AG10803 (cell line): ENCODE data around the gene TMEM92.
A peak's percentile ranks its signal among the peaks of the same experiment; 100 is the strongest.

Experiments
- DNase-seq: peaks from one replicate; pipeline ENCODE4 v3.0.0; 2010; ENCODE audit warnings: low read depth
- H3K4me3 ChIP-seq: 2 replicates; pipeline ENCODE4 v1.5.1; 2011; ENCODE audit warnings: mild to moderate bottlenecking, low read length, control low read depth
- TF ChIP-seq, protein P1 (sequence below): conservative IDR thresholded peaks from 2 replicates; pipeline ENCODE4 v1.5.1; 2011; ENCODE audit warnings: mild to moderate bottlenecking, low read length, control low read depth, inconsistent platforms

TMEM92 gene

DNA sequence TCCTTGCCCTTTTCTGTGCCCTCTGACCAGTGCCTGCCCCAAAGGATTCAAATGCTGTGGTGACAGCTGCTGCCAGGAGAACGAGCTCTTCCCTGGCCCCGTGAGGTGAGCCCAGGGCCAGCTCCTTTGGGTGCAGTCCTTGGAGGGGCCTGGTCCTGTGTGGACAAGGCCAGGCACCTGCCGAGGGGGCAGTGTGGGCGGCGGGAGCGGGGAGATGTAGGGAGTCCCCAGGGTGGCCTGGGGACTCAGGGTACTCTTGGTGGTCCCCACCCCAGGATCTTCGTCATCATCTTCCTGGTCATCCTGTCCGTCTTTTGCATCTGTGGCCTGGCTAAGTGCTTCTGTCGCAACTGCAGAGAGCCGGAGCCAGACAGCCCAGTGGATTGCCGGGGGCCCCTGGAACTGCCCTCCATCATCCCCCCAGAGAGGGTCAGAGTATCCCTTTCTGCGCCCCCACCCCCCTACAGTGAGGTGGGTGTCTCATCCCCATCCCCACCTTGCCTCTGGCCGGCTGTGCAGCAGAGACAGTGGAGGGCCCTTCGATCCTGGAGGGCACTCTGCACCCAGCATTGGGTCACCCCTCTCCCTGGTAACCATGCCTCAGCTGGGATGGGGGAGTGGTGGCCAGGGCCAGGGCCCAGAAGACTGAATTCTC is 4.4 kb downstream of the TMEM92 start:
- TF ChIP-seq, protein P1, sequence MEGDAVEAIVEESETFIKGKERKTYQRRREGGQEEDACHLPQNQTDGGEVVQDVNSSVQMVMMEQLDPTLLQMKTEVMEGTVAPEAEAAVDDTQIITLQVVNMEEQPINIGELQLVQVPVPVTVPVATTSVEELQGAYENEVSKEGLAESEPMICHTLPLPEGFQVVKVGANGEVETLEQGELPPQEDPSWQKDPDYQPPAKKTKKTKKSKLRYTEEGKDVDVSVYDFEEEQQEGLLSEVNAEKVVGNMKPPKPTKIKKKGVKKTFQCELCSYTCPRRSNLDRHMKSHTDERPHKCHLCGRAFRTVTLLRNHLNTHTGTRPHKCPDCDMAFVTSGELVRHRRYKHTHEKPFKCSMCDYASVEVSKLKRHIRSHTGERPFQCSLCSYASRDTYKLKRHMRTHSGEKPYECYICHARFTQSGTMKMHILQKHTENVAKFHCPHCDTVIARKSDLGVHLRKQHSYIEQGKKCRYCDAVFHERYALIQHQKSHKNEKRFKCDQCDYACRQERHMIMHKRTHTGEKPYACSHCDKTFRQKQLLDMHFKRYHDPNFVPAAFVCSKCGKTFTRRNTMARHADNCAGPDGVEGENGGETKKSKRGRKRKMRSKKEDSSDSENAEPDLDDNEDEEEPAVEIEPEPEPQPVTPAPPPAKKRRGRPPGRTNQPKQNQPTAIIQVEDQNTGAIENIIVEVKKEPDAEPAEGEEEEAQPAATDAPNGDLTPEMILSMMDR = no peak
- no peak for DNase-seq
- no peak overlapping the region for H3K4me3 ChIP-seq

DNA sequence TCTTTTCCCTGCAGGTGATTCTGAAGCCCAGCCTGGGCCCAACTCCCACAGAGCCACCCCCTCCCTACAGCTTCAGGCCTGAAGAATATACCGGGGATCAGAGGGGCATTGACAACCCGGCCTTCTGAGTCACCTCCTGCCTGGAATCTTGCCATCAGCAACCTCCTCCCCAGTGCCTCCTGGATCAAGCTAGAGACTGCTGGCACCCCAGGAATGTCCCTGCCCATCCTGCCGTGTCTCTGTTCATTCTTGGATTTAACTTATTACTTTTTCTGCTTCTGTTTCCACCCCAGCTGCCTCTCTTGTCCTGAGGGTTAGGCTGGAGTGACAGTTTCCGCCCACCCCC is 4.9 kb downstream of the TMEM92 start:
- TF ChIP-seq, protein P1 = no peak
- DNase-seq = peak; percentile 37
- H3K4me3 ChIP-seq = no peak overlapping the region

DNA sequence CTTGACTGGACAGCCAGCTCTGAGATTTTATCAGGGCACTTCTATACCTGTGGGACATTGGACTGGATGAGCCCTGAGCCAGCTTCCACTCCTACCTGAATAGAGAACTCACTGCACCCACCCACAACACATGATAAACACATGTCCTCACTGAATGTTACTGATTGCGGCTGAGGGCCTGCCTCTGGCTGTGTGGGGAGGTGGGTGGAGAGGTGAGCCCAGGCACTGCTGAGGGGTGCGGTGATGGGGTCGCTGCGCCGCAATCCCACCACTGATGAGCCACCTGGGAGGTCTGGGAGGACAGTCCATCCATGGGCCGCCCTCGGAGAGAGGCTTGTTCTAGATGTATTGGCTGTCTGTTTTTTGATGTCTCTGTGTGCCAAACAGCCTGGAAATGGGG is 5.4 kb downstream of the TMEM92 start:
- DNase-seq = no peak
- TF ChIP-seq, protein P1 = no peak
- H3K4me3 ChIP-seq = no peak overlapping the region

DNA sequence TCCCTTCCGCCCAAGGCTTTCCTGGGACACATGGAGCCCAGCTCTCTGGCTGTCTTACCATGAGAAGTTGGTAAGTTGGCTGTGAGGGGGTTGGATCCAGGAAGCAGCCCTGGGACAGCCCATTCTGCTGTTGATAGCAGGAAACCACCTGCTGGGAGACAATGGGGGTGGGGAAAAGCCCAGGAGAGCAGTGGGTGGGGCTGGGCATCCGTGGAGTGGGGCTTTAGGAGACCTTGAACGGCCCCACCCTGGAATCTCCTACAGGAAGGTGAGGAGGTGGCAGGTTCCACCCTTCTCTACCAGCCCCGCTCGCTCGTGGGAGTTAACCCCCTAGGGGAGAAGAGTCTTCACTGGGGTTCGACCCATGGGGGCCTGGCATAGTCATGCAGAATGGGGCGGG is 5.8 kb downstream of the TMEM92 start:
- no peak for DNase-seq
- TF ChIP-seq, protein P1 = no peak
- H3K4me3 ChIP-seq = no peak overlapping the region

DNA sequence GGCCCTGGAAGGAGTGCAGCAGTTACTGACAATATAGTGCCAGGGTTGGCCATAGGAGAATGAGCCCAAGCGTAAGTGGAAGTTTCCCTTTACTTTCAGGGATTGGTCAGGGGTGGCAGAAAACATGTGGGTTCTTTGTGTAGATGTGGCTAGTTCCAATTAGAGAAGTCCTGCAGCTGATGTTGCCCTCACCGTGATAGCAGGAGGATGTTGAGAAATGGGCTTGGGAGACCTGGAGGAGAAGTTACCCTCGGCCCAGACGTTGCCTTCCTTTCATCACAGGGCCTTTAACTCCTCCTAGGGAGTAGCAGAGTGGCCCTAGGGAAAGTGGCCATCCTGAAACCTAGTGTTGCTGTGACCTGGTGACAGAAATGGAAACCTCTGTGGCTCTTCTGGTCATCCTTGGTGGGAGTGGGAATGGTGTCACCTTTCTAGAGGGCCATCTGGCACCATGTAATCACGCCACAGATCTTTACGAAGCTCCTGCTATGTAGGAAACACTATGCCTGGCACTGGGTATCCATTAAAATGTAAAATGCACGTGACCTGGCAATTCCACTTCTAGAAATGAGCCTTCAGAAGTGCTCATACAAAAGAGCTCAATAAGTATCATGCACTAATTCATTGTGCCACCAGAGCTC is 6.7 kb downstream of the TMEM92 start:
- H3K4me3 ChIP-seq = no peak overlapping the region
- DNase-seq = no peak
- TF ChIP-seq, protein P1 = no peak

DNA sequence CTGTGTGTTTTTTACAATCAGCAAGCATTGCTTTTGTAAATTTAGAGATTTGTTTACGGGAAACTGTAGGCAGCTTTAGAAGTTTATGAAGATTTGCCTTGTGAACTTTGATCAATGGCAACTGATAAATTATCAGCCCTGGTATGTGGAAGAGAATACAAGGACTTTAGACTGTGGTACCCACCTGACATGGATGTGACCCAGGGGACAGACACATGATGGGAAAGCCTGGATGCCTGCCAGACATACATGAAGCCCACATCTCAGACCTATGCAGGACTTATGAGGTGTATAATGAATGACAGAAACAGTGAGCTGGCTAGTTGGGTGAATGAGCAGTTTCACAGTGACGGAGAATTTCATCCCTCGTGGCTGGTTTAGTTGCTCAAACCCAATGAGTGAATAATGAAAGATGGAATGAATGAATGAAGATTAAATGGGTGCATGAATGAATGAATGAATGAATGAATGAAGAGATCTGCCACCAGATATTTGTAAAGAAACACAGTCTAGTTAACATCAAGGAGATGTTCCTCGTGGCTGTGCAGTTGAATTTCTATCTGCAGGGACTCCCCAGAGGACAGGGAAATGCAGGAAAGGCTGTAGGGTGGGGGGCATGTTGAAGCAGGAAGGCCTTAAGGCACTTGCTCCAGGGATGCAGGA is 7.6 kb downstream of the TMEM92 start:
- H3K4me3 ChIP-seq = no peak overlapping the region
- DNase-seq = no peak
- TF ChIP-seq, protein P1 = no peak

DNA sequence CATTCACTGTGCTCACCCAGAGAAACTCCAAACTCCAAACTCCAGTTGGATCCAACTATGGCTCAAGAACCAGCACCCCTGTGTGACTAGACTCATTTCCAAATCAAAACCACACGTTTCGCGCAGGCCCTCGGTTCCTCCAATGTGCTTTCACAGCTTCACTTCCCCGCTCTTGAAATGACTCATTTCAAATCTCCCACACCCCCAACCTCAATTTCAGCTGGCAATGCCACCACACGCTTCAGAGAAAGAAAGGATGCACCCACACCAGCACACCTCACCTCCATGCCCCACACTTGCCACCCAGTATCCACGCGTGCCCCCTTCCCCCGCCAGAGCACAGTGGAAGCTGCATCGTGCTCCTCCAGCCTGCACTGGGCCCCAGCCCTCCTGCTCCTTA is 9.0 kb downstream of the TMEM92 start:
- H3K4me3 ChIP-seq = no peak overlapping the region
- TF ChIP-seq, protein P1 = no peak
- no peak for DNase-seq
